Type B pancreatic cell (in vitro differentiated cells): ENCODE data around the gene INMT. TPM values are rescaled to one million over a fixed set of nuclear protein-coding genes. Genes with fewer than 3 reads are reported as not detected.

Source experiments
- DNase-seq: peaks from one replicate; pipeline ENCODE4 v3.0.0; 2021; ENCODE audit warnings: mixed read lengths; ENCODE audit not compliant: unreplicated experiment; ENCODE audit errors: extremely low spot score
- H3K27ac Mint-ChIP-seq: 2 replicates; pipeline ENCODE4 v1.8.0; 2021; ENCODE audit warnings: mild to moderate bottlenecking, mixed read lengths
- H3K27me3 Mint-ChIP-seq: 2 replicates; pipeline ENCODE4 v1.8.0; 2021; ENCODE audit warnings: mixed read lengths
- H3K36me3 Mint-ChIP-seq: 2 replicates; pipeline ENCODE4 v1.8.0; 2021; ENCODE audit warnings: mixed read lengths
- H3K4me1 Mint-ChIP-seq: one replicate; pipeline ENCODE4 v1.8.0; 2021; ENCODE audit warnings: mixed read lengths; ENCODE audit not compliant: unreplicated experiment
- H3K4me3 Mint-ChIP-seq: 2 replicates; pipeline ENCODE4 v1.8.0; 2021; ENCODE audit warnings: mild to moderate bottlenecking, mixed read lengths
- H3K9me3 Mint-ChIP-seq: 2 replicates; pipeline ENCODE4 v1.8.0; 2021; ENCODE audit warnings: mixed read lengths
- CTCF ChIP-seq: fragments of 200-600 bp; sonication (generic); conservative IDR thresholded peaks from 2 replicates; pipeline ENCODE4 v1.5.0; 2021; ENCODE audit warnings: antibody characterized with exemption, mild to moderate bottlenecking
- total RNA-seq: library from RNA; stranded (reverse); gene quantifications from 2 replicates; pipeline ENCODE4 v1.2.1, GENCODE V29; 2021; ENCODE audit warnings: low replicate concordance

Gene INMT
- total RNA-seq, 1 donor from 2014 or later, result not detected

- Mint-ChIP-seq H3K36me3 (no peaks in the 10 kb centered on the region), H3K27ac (no peak overlapping the region), H3K4me3 (no peak overlapping the region), H3K27me3 (peaks cover 44% of the 10 kb centered on the region), H3K9me3 (no peaks in the 10 kb centered on the region), H3K4me1 (no peaks in the 10 kb centered on the region)
- TF ChIP-seq CTCF, result no peak
- no peak for DNase-seq
These were observed 20.4 kb upstream of the INMT start for GRCh38 chr7:30731581-30731980.

GRCh38 chr7:30732606-30733005, 19.3 kb upstream of the INMT start:
- H3K4me3 Mint-ChIP-seq, result no peak overlapping the region
- H3K36me3 Mint-ChIP-seq, result no peaks in the 10 kb centered on the region
- no peak overlapping the region for H3K27ac Mint-ChIP-seq
- no peak for TF ChIP-seq CTCF
- H3K27me3 Mint-ChIP-seq, result peaks cover 47% of the 10 kb centered on the region
- DNase-seq, result no peak
- H3K9me3 Mint-ChIP-seq, result no peaks in the 10 kb centered on the region
- no peaks in the 10 kb centered on the region for H3K4me1 Mint-ChIP-seq

GRCh38 chr7:30733216-30733615, 18.7 kb upstream of the INMT start:
- Mint-ChIP-seq H3K36me3 (no peaks in the 10 kb centered on the region), H3K27ac (no peak overlapping the region), H3K27me3 (peaks cover 46% of the 10 kb centered on the region), H3K4me3 (no peak overlapping the region), H3K9me3 (no peaks in the 10 kb centered on the region), H3K4me1 (no peaks in the 10 kb centered on the region)
- no peak for TF ChIP-seq CTCF
- no peak for DNase-seq

- no peak for TF ChIP-seq CTCF
- H3K27ac Mint-ChIP-seq, result no peak overlapping the region
- no peaks in the 10 kb centered on the region for H3K4me1 Mint-ChIP-seq
- H3K4me3 Mint-ChIP-seq, result no peak overlapping the region
- H3K36me3 Mint-ChIP-seq, result no peaks in the 10 kb centered on the region
- peaks cover 46% of the 10 kb centered on the region for H3K27me3 Mint-ChIP-seq
- no peaks in the 10 kb centered on the region for H3K9me3 Mint-ChIP-seq
- no peak for DNase-seq
These were observed 18.2 kb upstream of the INMT start for GRCh38 chr7:30733691-30734090.

GRCh38 chr7:30734497-30734896, 17.4 kb upstream of the INMT start:
- peaks cover 40% of the 10 kb centered on the region for H3K27me3 Mint-ChIP-seq
- H3K27ac Mint-ChIP-seq, result no peak overlapping the region
- H3K4me1 Mint-ChIP-seq, result no peaks in the 10 kb centered on the region
- no peak for DNase-seq
- TF ChIP-seq CTCF, result no peak
- no peak overlapping the region for H3K4me3 Mint-ChIP-seq
- no peaks in the 10 kb centered on the region for H3K36me3 Mint-ChIP-seq
- H3K9me3 Mint-ChIP-seq, result no peaks in the 10 kb centered on the region

GRCh38 chr7:30735631-30736030, 16.3 kb upstream of the INMT start:
- no peak for DNase-seq

More at GRCh38 chr7:30735631-30736030, 16.3 kb upstream of the INMT start:
- Mint-ChIP-seq H3K4me3 (no peak overlapping the region), H3K9me3 (no peaks in the 10 kb centered on the region), H3K36me3 (no peaks in the 10 kb centered on the region), H3K4me1 (no peaks in the 10 kb centered on the region), H3K27ac (no peak overlapping the region), H3K27me3 (peaks cover 33% of the 10 kb centered on the region)
- no peak for TF ChIP-seq CTCF
